ENCODE results near the gene CCDC33. TPM values are rescaled to one million over a fixed set of nuclear protein-coding genes. Genes with fewer than 3 reads are reported as not detected.

The CCDC33 gene
- total and polyA plus RNA-seq, 8 donors, result 0.58 to 9.4 (median 0.73) TPM; not detected in 5

- no peak for TF ChIP-seq EP300 (IDR thresholded peaks at IDR 0.05)
- TF ChIP-seq POLR2AphosphoS5 (IDR thresholded peaks at IDR 0.05), result no peak
- no peak for TF ChIP-seq CTCF (IDR thresholded peaks at IDR 0.05)
- TF ChIP-seq POLR2A (IDR thresholded peaks at IDR 0.05), result no peak
- H3K36me3 ChIP-seq, result no peaks in the 10 kb centered on the region
- WGBS, 5 donors, result 52 to 57% (median 55%) methylated on average over 10 of the region's 10 CpGs
These were observed 70.7 kb downstream of the CCDC33 start for GRCh38 chr15:74306781-74307217.

GRCh38 chr15:74307827-74308811, 72.0 kb downstream of the CCDC33 start:
- 6 to 14% (median 9%) methylated on average over 18 to 19 of the region's 19 CpGs for WGBS, 5 donors
- H3K4me1 ChIP-seq, result no peaks in the 10 kb centered on the region
- peaks cover 0 to 72% (median 25%) of the 10 kb centered on the region in 3 donors for H3K27me3 ChIP-seq
- intact Hi-C loops (cut with DNase I; ENCODE audit: low total_unique reads), result loop anchor here (5.0 kb wide), 1 partner anchor 181 kb away; no protein-coding TSS in a partner anchor
- H3K9me3 ChIP-seq, result no peaks in the 10 kb centered on the region
- H3K4me3 ChIP-seq, result no peak overlapping the region
- H3K27ac ChIP-seq, result no peak overlapping the region
- TF ChIP-seq POLR2A (IDR thresholded peaks at IDR 0.05) (no peak), CTCF (IDR thresholded peaks at IDR 0.05) (peak in 5 of 7 experiments; percentile 38 to 61 (median 50)), POLR2AphosphoS5 (IDR thresholded peaks at IDR 0.05) (no peak), EP300 (IDR thresholded peaks at IDR 0.05) (no peak)
- peak; percentile 59 to 87 for DNase-seq
- no peaks in the 10 kb centered on the region for H3K36me3 ChIP-seq

More at GRCh38 chr15:74306781-74307217, 70.7 kb downstream of the CCDC33 start:
- H3K9me3 ChIP-seq, result no peaks in the 10 kb centered on the region
- peaks cover 0 to 86% (median 25%) of the 10 kb centered on the region in 3 donors for H3K27me3 ChIP-seq
- H3K4me1 ChIP-seq, result no peaks in the 10 kb centered on the region
- DNase-seq, result no peak
- no peak overlapping the region for H3K4me3 ChIP-seq
- no peak overlapping the region for H3K27ac ChIP-seq
- intact Hi-C loops (cut with DNase I; ENCODE audit: low total_unique reads), result loop anchor here (5.0 kb wide), 1 partner anchor 179 kb away; no protein-coding TSS in a partner anchor

DNA sequence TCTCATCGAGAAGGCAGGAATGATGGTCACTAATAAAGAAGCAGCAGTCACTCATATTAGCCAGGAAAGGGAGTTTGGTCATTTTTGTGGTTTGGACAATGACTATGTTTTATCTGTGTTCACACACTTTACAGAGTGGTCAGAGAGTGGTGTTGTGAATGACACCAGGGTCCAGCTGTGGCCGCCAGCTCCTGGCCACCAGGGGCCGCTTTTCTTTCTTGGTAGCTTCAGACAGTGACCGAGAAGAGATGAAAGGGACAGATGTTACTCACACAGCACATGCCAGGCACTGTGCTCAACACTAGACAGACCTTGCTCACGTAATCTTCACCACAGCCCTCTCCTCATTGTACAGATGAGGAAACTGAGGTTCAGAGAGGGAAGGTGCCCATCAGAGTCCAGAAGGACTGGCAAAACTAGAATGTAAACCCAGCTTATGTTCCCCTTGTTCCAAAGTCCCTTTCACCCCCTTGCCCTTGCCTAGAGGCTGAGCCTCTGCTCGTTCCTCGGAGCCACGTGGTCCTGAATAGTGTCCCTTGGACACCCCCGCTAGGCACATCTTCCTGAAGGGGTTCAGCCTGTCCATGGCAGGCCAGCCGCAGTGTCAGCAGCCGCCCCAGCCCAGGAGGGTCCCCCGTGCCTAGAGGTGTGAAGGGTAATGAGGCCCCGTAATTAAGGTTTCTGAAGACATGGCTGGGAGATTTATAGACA, 75.8 kb downstream of the CCDC33 start:
- no peak overlapping the region for H3K27ac ChIP-seq
- WGBS, 5 donors, result 47 to 59% (median 52%) methylated on average over 13 of the region's 13 CpGs
- intact Hi-C loops (cut with DNase I; ENCODE audit: low total_unique reads), result no loop called here
- H3K4me1 ChIP-seq, result peaks cover 0 to 14% (median 0%) of the 10 kb centered on the region in 4 donors
- peak in 2 of 7 experiments; percentile 11 to 21 for TF ChIP-seq CTCF (IDR thresholded peaks at IDR 0.05)
- no peak for TF ChIP-seq EP300 (IDR thresholded peaks at IDR 0.05)
- DNase-seq, result peak in 1 of 2 donors; percentile 29
- H3K36me3 ChIP-seq, result no peaks in the 10 kb centered on the region
- peaks cover 0 to 54% (median 16%) of the 10 kb centered on the region in 3 donors for H3K27me3 ChIP-seq
- H3K9me3 ChIP-seq, result no peaks in the 10 kb centered on the region
- H3K4me3 ChIP-seq, result no peak overlapping the region

GRCh38 chr15:74312445-74313007, 76.4 kb downstream of the CCDC33 start:
- Histone ChIP-seq H3K4me1 (peaks cover 0 to 14% (median 0%) of the 10 kb centered on the region in 4 donors), H3K27ac (no peak overlapping the region), H3K9me3 (no peaks in the 10 kb centered on the region), H3K4me3 (no peak overlapping the region), H3K36me3 (no peaks in the 10 kb centered on the region), H3K27me3 (peaks cover 0 to 48% (median 11%) of the 10 kb centered on the region in 3 donors)
- intact Hi-C loops (cut with DNase I; ENCODE audit: low total_unique reads), result no loop called here
- WGBS, 5 donors, result 32 to 54% (median 46%) methylated on average over 9 of the region's 9 CpGs
- no peak for TF ChIP-seq POLR2A (IDR thresholded peaks at IDR 0.05)
- no peak for TF ChIP-seq CTCF (IDR thresholded peaks at IDR 0.05)
- no peak for TF ChIP-seq EP300 (IDR thresholded peaks at IDR 0.05)
- no peak for TF ChIP-seq POLR2AphosphoS5 (IDR thresholded peaks at IDR 0.05)
- peak in 1 of 2 donors; percentile 74 for DNase-seq
